Measurements from ENCODE around the gene TFAP2D. TPM values are rescaled to one million over a fixed set of nuclear protein-coding genes. Genes with fewer than 3 reads are reported as not detected.

Gene TFAP2D
- total and polyA plus RNA-seq, 2 of the 4 experiments (the other 2 are of a cell fraction): not detected

DNA sequence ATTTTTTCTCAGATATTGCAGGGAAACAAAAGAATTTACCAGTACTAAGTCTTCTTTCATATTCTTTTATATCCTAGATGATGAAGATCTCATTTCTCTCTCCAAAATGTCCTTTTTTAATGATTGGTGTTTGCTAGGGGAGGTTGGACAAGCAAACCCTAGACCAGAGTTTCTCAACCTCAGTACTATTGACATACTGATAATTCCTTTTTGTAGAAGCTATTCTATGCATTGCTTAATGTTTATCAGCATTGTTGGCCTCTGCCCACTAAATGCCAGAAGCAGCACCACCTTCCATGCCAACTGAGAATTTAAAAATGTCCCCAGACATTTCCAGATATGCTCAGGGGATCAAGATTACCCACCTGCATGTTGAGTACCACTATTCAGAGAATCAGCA is 91.0 kb downstream of the TFAP2D start:
- CTCF ChIA-PET: no interaction called here
- Histone ChIP-seq H3K56ac (ENCODE audit: extremely low read depth, insufficient read depth, low read length) (no peak overlapping the region), H3K9me1 (ENCODE audit: insufficient read depth, low read length) (no peaks in the 10 kb centered on the region), H3K27ac (ENCODE audit: insufficient read depth, low read length) (no peak overlapping the region), H3K4ac (ENCODE audit: low read depth, low read length) (no peak overlapping the region), H4K20me1 (ENCODE audit: insufficient read depth, low read length) (no peaks in the 10 kb centered on the region), H3K36me3 (ENCODE audit: control insufficient read depth, insufficient read depth, low read length) (no peaks in the 10 kb centered on the region), H3K27me3 (ENCODE audit: control insufficient read depth, insufficient read depth, low read length) (no peaks in the 10 kb centered on the region), H3K18ac (ENCODE audit: low read depth, low read length) (no peak overlapping the region), H2AK5ac (ENCODE audit: low read depth, low read length) (no peak overlapping the region), H3K9me3 (ENCODE audit: control insufficient read depth, insufficient read depth, low read length) (no peaks in the 10 kb centered on the region), H2AK9ac (replicated peaks; ENCODE audit: low read depth, low read length, poor library complexity) (no peak overlapping the region), H2AFZ (replicated peaks; ENCODE audit: low read length, poor library complexity) (no peak overlapping the region), H2BK5ac (ENCODE audit: low read depth, low read length, poor library complexity, severe bottlenecking) (no peak overlapping the region), H3K14ac (replicated peaks; ENCODE audit: low read depth, low read length) (no peak overlapping the region), H3K4me1 (ENCODE audit: control insufficient read depth, insufficient read depth, low read length) (no peaks in the 10 kb centered on the region), H3K9ac (ENCODE audit: low read depth, low read length) (no peak overlapping the region), H2BK15ac (ENCODE audit: low read depth, low read length) (no peak overlapping the region), H3K4me2 (ENCODE audit: low read depth, low read length) (no peak overlapping the region), H4K8ac (ENCODE audit: low read depth in 2 of 2, low read length in 2 of 2) (no peak overlapping the region), H2BK120ac (ENCODE audit: low read depth, low read length) (no peak overlapping the region), H2BK20ac (ENCODE audit: low read depth, low read length) (no peak overlapping the region), H3K23ac (ENCODE audit: low read depth, low read length) (no peak overlapping the region), H4K5ac (ENCODE audit: low read depth, low read length) (no peak overlapping the region), H3K79me1 (ENCODE audit: low read depth in 1 of 2, low read length in 2 of 2) (no peaks in the 10 kb centered on the region), H3K4me3 (ENCODE audit: insufficient read depth, low read depth, low read length) (no peak overlapping the region), H4K91ac (ENCODE audit: insufficient read depth, low read depth, low read length) (no peak overlapping the region)
- in situ Hi-C loops (cut with MboI; ENCODE audit: low sequenced_read_pairs) (loop anchor here (25.0 kb wide), 1 partner anchor 1208 kb away; no protein-coding TSS in a partner anchor), dilution Hi-C loops (cut with HindIII; ENCODE audit: low sequenced_read_pairs, unreplicated experiment) (no loop called here), intact Hi-C loops (cut with micrococcal nuclease) (no loop called here)
- TF ChIP-seq NFE2L2 (IDR thresholded peaks at IDR 0.05; ENCODE audit: low read depth, low read length): no peak
- TF ChIP-seq MAZ (IDR thresholded peaks at IDR 0.05; ENCODE audit: borderline replicate concordance, low read depth, low read length): no peak
- no peak for TF ChIP-seq MXI1 (IDR thresholded peaks at IDR 0.05; ENCODE audit: borderline replicate concordance, low read depth, low read length)
- no peak for TF ChIP-seq POLR2A (IDR thresholded peaks at IDR 0.05; ENCODE audit: low read depth, low read length)
- TF ChIP-seq, protein P1, sequence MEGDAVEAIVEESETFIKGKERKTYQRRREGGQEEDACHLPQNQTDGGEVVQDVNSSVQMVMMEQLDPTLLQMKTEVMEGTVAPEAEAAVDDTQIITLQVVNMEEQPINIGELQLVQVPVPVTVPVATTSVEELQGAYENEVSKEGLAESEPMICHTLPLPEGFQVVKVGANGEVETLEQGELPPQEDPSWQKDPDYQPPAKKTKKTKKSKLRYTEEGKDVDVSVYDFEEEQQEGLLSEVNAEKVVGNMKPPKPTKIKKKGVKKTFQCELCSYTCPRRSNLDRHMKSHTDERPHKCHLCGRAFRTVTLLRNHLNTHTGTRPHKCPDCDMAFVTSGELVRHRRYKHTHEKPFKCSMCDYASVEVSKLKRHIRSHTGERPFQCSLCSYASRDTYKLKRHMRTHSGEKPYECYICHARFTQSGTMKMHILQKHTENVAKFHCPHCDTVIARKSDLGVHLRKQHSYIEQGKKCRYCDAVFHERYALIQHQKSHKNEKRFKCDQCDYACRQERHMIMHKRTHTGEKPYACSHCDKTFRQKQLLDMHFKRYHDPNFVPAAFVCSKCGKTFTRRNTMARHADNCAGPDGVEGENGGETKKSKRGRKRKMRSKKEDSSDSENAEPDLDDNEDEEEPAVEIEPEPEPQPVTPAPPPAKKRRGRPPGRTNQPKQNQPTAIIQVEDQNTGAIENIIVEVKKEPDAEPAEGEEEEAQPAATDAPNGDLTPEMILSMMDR (conservative IDR thresholded peaks at IDR 0.05; ENCODE audit: low read depth, low read length): no peak
- TF ChIP-seq BHLHE40 (IDR thresholded peaks at IDR 0.05; ENCODE audit: low read depth, low read length): no peak
- POLR2A ChIA-PET (ENCODE audit: unreplicated experiment): no interaction called here
- BruUV-seq (replicated peaks): no TSS peak
- ATAC-seq (ENCODE audit: low read depth) (no peak), DNase-seq (no peak)
